ENCODE measurements around the gene DPH6. TPM values are rescaled to one million over a fixed set of nuclear protein-coding genes. Genes with fewer than 3 reads are reported as not detected.

Gene DPH6
- total RNA-seq, 1 donor from 2014 or later, result 14.2 TPM

- no peak for DNase-seq
- peaks cover 6% of the 10 kb centered on the region for H3K4me1 Mint-ChIP-seq (ENCODE audit: low read depth, unreplicated experiment)
- H3K36me3 Mint-ChIP-seq (ENCODE audit: unreplicated experiment), result no peaks in the 10 kb centered on the region
- H3K27ac Mint-ChIP-seq (ENCODE audit: unreplicated experiment), result no peak overlapping the region
- no peaks in the 10 kb centered on the region for H3K27me3 Mint-ChIP-seq (ENCODE audit: unreplicated experiment)
- no peaks in the 10 kb centered on the region for H3K9me3 Mint-ChIP-seq (ENCODE audit: unreplicated experiment)
- H3K4me3 Mint-ChIP-seq (ENCODE audit: unreplicated experiment), result no peak overlapping the region
- TF ChIP-seq CTCF (IDR thresholded peaks at IDR 0.05; ENCODE audit: partially characterized antibody, unreplicated experiment), result no peak
Measured at GRCh38 chr15:35519052-35519451, 26.9 kb downstream of the DPH6 start.

GRCh38 chr15:35514759-35515158 lies 31.2 kb downstream of the DPH6 start:
- no peak overlapping the region for H3K27ac Mint-ChIP-seq (ENCODE audit: unreplicated experiment)
- DNase-seq, result no peak
- H3K27me3 Mint-ChIP-seq (ENCODE audit: unreplicated experiment), result no peaks in the 10 kb centered on the region
- peaks cover 1% of the 10 kb centered on the region for H3K4me1 Mint-ChIP-seq (ENCODE audit: low read depth, unreplicated experiment)
- H3K36me3 Mint-ChIP-seq (ENCODE audit: unreplicated experiment), result no peaks in the 10 kb centered on the region
- H3K9me3 Mint-ChIP-seq (ENCODE audit: unreplicated experiment), result no peaks in the 10 kb centered on the region
- no peak overlapping the region for H3K4me3 Mint-ChIP-seq (ENCODE audit: unreplicated experiment)
- no peak for TF ChIP-seq CTCF (IDR thresholded peaks at IDR 0.05; ENCODE audit: partially characterized antibody, unreplicated experiment)

GRCh38 chr15:35507932-35508638 lies 37.9 kb downstream of the DPH6 start:
- no peak for TF ChIP-seq CTCF (IDR thresholded peaks at IDR 0.05; ENCODE audit: partially characterized antibody, unreplicated experiment)
- H3K36me3 Mint-ChIP-seq (ENCODE audit: unreplicated experiment), result no peaks in the 10 kb centered on the region
- DNase-seq, result no peak
- no peaks in the 10 kb centered on the region for H3K27me3 Mint-ChIP-seq (ENCODE audit: unreplicated experiment)
- peaks cover 2% of the 10 kb centered on the region for H3K9me3 Mint-ChIP-seq (ENCODE audit: unreplicated experiment)
- no peak overlapping the region for H3K4me3 Mint-ChIP-seq (ENCODE audit: unreplicated experiment)
- H3K4me1 Mint-ChIP-seq (ENCODE audit: low read depth, unreplicated experiment), result peaks cover 3% of the 10 kb centered on the region
- no peak overlapping the region for H3K27ac Mint-ChIP-seq (ENCODE audit: unreplicated experiment)

GRCh38 chr15:35506272-35506870 lies 39.6 kb downstream of the DPH6 start:
- DNase-seq, result no peak
- no peak for TF ChIP-seq CTCF (IDR thresholded peaks at IDR 0.05; ENCODE audit: partially characterized antibody, unreplicated experiment)
- no peak overlapping the region for H3K27ac Mint-ChIP-seq (ENCODE audit: unreplicated experiment)
- H3K36me3 Mint-ChIP-seq (ENCODE audit: unreplicated experiment), result no peaks in the 10 kb centered on the region
- H3K27me3 Mint-ChIP-seq (ENCODE audit: unreplicated experiment), result no peaks in the 10 kb centered on the region
- H3K4me3 Mint-ChIP-seq (ENCODE audit: unreplicated experiment), result no peak overlapping the region
- H3K9me3 Mint-ChIP-seq (ENCODE audit: unreplicated experiment), result peaks cover 2% of the 10 kb centered on the region
- H3K4me1 Mint-ChIP-seq (ENCODE audit: low read depth, unreplicated experiment), result peaks cover 3% of the 10 kb centered on the region

- H3K36me3 Mint-ChIP-seq (ENCODE audit: unreplicated experiment), result no peaks in the 10 kb centered on the region
- TF ChIP-seq CTCF (IDR thresholded peaks at IDR 0.05; ENCODE audit: partially characterized antibody, unreplicated experiment), result no peak
Measured at GRCh38 chr15:35505809-35506208, 40.2 kb downstream of the DPH6 start.

More at GRCh38 chr15:35505809-35506208, 40.2 kb downstream of the DPH6 start:
- DNase-seq, result no peak
- H3K27me3 Mint-ChIP-seq (ENCODE audit: unreplicated experiment), result no peaks in the 10 kb centered on the region
- H3K9me3 Mint-ChIP-seq (ENCODE audit: unreplicated experiment), result peaks cover 2% of the 10 kb centered on the region
- H3K27ac Mint-ChIP-seq (ENCODE audit: unreplicated experiment), result no peak overlapping the region
- no peak overlapping the region for H3K4me3 Mint-ChIP-seq (ENCODE audit: unreplicated experiment)
- H3K4me1 Mint-ChIP-seq (ENCODE audit: low read depth, unreplicated experiment), result peaks cover 3% of the 10 kb centered on the region
